ENCODE data around the gene ASPN. TPM values are rescaled to one million over a fixed set of nuclear protein-coding genes. Genes with fewer than 3 reads are reported as not detected.

The ASPN gene
- total and polyA plus RNA-seq, 2 experiments from 2014 or later: 0.82 TPM; not detected in 1

GRCh38 chr9:92504881-92505280 lies 22.6 kb upstream of the ASPN start:
- Histone ChIP-seq H3K27ac (ENCODE audit: low read depth) (no peak overlapping the region), H3K79me2 (replicated peaks; ENCODE audit: insufficient read depth) (no peaks in the 10 kb centered on the region), H2AFZ (no peak overlapping the region), H3K27me3 (ENCODE audit: insufficient read depth) (no peaks in the 10 kb centered on the region), H3F3A (replicated peaks; ENCODE audit: low read depth) (no peaks in the 10 kb centered on the region), H3K4me2 (no peak overlapping the region), H3K36me3 (ENCODE audit: insufficient read depth) (no peaks in the 10 kb centered on the region), H4K20me1 (replicated peaks; ENCODE audit: insufficient read depth) (no peaks in the 10 kb centered on the region), H3K9me2 (ENCODE audit: insufficient read depth) (no peaks in the 10 kb centered on the region), H3K4me3 (no peak overlapping the region), H3K4me1 (ENCODE audit: insufficient read depth) (peaks cover 12% of the 10 kb centered on the region; the same call in 1 of the 2 replicates)
- H3K27me3 Mint-ChIP-seq (ENCODE audit: insufficient read depth, low read depth, poor library complexity): peaks cover 7% of the 10 kb centered on the region
- H3K27ac Mint-ChIP-seq: peak overlapping the region; percentile 31; the same call in 1 of the 2 replicates
- H3K4me1 Mint-ChIP-seq: peaks cover 30% of the 10 kb centered on the region
- ATAC-seq (no peak), DNase-seq (ENCODE audit: low spot score) (no peak)
- no peak overlapping the region for H3K4me3 Mint-ChIP-seq
- no peaks in the 10 kb centered on the region for H3K36me3 Mint-ChIP-seq (ENCODE audit: low read depth)
- no peaks in the 10 kb centered on the region for H3K9me3 Mint-ChIP-seq
- TF ChIP-seq EZH2 (IDR thresholded peaks at IDR 0.05; ENCODE audit: low read depth, unreplicated experiment) (no peak), CREB1 (CRISPR knock-in tag; IDR thresholded peaks at IDR 0.05; ENCODE audit: low read depth) (no peak), ZNF114 (CRISPR knock-in tag; IDR thresholded peaks at IDR 0.05) (no peak), ETS1 (IDR thresholded peaks at IDR 0.05) (no peak), EZH2phosphoT487 (IDR thresholded peaks at IDR 0.05; ENCODE audit: unreplicated experiment) (no peak), ZNF462 (CRISPR knock-in tag; IDR thresholded peaks at IDR 0.05) (no peak), NANOG (IDR thresholded peaks at IDR 0.05; ENCODE audit: borderline replicate concordance) (no peak)

Data from GM23338 (cell line).